Measurements from ENCODE around the gene KPNA4. TPM values are rescaled to one million over a fixed set of nuclear protein-coding genes. Genes with fewer than 3 reads are reported as not detected.
"Not testable (repeated sequence)": the region's sequence is repeated elsewhere in the genome, so short reads cannot be mapped to it uniquely, and the experiment has no call there.

The KPNA4 gene
- total RNA-seq, 2 experiments from 2014 or later, result 37.3 TPM

DNA sequence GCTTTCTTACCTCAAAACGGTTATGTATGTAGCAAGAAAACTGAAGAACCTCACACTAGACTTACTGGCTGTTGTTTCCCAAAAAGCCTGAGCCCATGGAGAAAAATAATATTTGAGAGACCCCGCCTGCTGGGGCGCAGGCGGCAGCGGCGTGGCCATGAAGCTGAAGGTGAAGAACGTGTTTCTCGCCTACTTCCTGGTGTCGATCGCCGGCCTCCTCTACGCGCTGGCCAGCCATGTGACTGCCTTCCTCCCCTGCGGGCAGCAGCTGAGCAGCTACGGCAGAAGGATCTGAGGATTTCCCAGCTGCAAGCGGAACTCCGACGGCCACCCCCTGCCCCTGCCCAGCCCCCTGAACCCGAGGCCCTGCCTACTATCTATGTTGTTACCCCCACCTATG lies 113.1 kb downstream of the KPNA4 start:
- ChIA-PET CTCF (interaction anchor here (1.0 kb wide), 2 partner anchors 37 to 39 kb away, joined by 3 to 4 read pairs; no protein-coding TSS in a partner anchor), POLR2A (interaction anchor here (1.6 to 7.0 kb wide), 2 partner anchors 54 to 113 kb away, joined by 6 to 211 read pairs; partner anchors contain the start of genes IFT80, KPNA4 and SMC4)
- DNase-seq, H3K27ac Mint-ChIP-seq, H3K9me3 Mint-ChIP-seq, H3K27me3 Mint-ChIP-seq, H3K4me3 Mint-ChIP-seq: not testable (repeated sequence)
- Mint-ChIP-seq H3K36me3 (ENCODE audit: low read depth) (peaks cover 19% of the 10 kb centered on the region), H3K4me1 (peaks cover 20% of the 10 kb centered on the region)

DNA sequence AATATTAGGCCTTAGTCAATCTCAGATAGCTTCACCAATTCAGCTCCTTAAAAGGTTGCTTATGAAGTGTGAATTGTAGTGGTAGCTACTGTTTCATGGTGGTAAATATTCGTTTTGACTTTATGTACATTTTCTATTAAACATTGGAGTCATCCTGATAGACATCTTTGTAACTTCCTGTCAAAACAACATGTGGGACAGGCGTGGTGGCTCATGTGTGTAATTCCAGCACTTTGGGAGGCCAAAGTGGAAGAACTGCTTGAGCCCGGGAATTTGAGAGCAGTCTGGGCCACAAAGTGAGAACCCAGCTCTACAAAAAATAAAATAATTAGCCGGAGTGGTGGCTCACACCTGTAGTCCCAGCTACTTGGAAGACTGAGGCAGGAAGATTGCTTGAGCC lies 113.8 kb downstream of the KPNA4 start:
- DNase-seq, result no peak
- ChIA-PET POLR2A (interaction anchor here (1.6 to 8.6 kb wide), 4 partner anchors 8 to 114 kb away, joined by 6 to 211 read pairs (median 94); partner anchors contain the start of genes IFT80, KPNA4 and SMC4), CTCF (interaction anchor here (0.7 to 1.0 kb wide), 3 partner anchors 37 to 44 kb away, joined by 3 to 4 read pairs (median 3); no protein-coding TSS in a partner anchor)
- Mint-ChIP-seq H3K36me3 (ENCODE audit: low read depth) (peaks cover 26% of the 10 kb centered on the region), H3K4me1 (peaks cover 25% of the 10 kb centered on the region), H3K4me3 (no peak overlapping the region), H3K27me3 (no peaks in the 10 kb centered on the region), H3K27ac (no peak overlapping the region), H3K9me3 (no peaks in the 10 kb centered on the region)

DNA sequence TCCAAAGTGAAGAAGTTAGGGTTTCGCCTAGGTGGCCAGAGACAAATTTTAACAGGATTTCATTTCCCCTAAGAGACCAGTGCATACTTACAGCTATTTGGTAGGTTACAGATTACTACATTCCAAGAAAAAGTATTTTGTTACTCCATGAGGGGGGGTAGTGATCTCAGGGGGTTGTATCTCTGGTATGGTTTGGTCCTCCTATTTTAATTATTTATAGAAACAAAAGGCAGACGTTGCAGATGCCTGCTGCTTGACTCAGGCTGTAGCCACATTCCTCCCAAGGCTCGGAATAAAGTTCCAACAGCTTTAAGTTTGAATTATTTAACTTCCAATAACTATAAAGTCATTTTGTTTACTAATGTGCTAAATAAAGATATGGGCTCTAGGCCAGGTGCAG lies 114.5 kb downstream of the KPNA4 start:
- Mint-ChIP-seq H3K9me3 (no peaks in the 10 kb centered on the region), H3K27me3 (no peaks in the 10 kb centered on the region), H3K4me3 (peak overlapping the region; percentile 89), H3K27ac (peak overlapping the region; percentile 95), H3K36me3 (ENCODE audit: low read depth) (peaks cover 32% of the 10 kb centered on the region), H3K4me1 (peaks cover 31% of the 10 kb centered on the region)
- ChIA-PET POLR2A (interaction anchor here (1.1 to 8.6 kb wide), 11 partner anchors 8 to 423 kb away, joined by 3 to 211 read pairs (median 21); partner anchors contain the start of genes IFT80, KPNA4, PPM1L and SMC4), CTCF (interaction anchor here (0.8 to 2.8 kb wide), 6 partner anchors 31 to 462 kb away, joined by 3 to 13 read pairs (median 7); partner anchors contain the start of genes IL12A and SMC4)
- no peak for DNase-seq

DNA sequence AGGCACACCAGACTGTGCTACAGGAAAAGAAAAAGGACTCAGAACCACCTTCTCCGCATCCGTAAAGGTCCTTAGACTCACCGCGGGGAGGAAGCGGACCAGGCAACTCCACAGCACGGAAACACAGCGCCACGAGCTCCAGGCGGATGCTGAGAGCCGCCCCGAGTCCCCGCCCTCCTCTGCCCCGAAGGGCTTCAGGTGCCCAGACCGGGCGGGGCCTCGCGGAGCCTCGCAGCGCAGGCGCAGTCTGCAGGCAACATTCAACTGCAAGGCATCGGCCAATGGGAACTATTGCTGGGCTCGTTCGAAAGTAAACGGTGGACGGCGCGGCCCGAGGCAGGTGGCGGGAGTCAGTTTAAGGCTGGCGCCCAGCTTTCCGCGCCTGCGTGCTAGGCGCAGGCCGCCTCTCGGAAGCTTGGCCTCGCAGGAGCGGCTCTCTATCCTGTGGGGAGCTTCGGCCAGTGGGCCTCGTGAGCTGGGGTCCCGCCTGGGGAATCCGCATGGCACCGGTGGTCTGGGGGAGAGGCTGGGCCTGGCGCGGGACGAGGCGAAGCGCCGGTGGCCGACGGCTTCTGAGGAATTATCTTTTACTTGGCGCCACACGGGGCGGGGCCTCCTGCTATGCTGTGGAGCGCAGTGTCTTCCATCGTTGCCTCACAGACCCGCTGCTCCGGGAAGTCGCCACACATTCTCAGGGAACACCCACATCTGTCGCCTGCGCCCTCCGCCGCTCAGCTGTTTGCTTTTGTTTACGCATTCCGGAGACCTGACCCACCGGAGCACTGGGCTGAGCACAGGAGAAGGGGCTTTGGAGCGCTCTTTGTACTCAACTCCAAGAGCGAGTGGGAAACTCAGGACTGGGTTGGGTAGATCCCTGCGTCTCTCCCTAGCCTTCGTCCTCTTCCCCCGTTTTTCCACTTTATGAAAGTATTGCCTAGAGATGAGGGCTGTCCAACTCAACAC lies 115.5 kb downstream of the KPNA4 start, which contains the start of gene TRIM59:
TSS of gene TRIM59 (minus strand) at position 151 of the 963 bp plus-strand sequence. CDS start 10,603 bp downstream, outside the sequence.
- Mint-ChIP-seq H3K4me1 (peaks cover 39% of the 10 kb centered on the region), H3K27me3 (no peaks in the 10 kb centered on the region), H3K4me3 (peak within 1 kb of the TSS; percentile 89), H3K27ac (peak within 1 kb of the TSS; percentile 95), H3K36me3 (ENCODE audit: low read depth) (peaks cover 38% of the 10 kb centered on the region), H3K9me3 (no peaks in the 10 kb centered on the region)
- ChIA-PET CTCF (interaction anchor here (0.6 to 2.8 kb wide), 15 partner anchors 10 to 1660 kb away, joined by 3 to 13 read pairs (median 4); partner anchors contain the start of genes IL12A and SMC4), POLR2A (interaction anchor here (0.8 to 8.6 kb wide), 28 partner anchors 9 to 438 kb away, joined by 3 to 211 read pairs (median 8); partner anchors contain the start of genes C3orf80, IFT80, KPNA4 and PPM1L)
- peak; percentile 99 for DNase-seq

DNA sequence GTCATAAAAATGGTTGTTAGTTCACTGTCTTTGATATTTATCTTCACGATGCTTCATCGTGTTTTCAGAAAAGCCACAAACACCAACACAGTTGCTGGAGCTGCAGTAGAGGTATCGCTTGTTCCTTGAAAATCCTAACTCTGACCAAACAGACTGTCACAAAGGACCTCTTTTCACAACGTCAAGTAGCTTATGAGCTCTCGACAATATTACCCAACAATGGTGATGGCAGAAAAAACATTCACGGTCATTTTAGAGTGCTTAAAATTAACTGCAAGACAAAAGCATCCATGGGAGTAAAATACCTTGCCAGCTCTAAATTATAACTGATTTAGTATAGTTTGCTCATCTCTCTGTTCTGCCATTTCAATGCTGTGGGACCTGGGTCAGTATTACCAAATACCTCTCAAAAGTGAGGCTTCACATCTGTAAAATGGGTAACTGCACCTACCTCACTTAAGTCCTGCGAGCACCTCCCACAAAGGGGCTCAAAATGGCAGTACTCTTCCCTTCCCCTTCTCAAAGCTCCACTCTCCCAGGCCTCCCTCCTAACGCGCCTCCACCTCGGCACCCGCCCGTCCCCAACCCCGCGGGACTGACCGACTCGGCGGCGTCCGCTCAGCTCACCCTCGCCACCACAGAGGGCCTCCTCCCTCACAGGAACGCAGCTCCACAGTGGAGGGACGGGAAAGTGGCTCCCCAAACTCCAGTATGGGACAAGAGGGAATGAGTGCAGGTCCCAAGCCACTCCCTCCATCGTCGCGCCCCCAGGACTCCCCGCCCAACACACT lies 116.3 kb downstream of the KPNA4 start:
- peak overlapping the region; percentile 95 for H3K27ac Mint-ChIP-seq
- H3K9me3 Mint-ChIP-seq, result no peaks in the 10 kb centered on the region
- POLR2A ChIA-PET, result interaction anchor here (0.8 to 8.6 kb wide), 29 partner anchors 9 to 460 kb away, joined by 3 to 211 read pairs (median 8); partner anchors contain the start of genes C3orf80, IFT80, IL12A and KPNA4
- no peaks in the 10 kb centered on the region for H3K27me3 Mint-ChIP-seq
- H3K36me3 Mint-ChIP-seq (ENCODE audit: low read depth), result peaks cover 44% of the 10 kb centered on the region
- no peak for DNase-seq
- peaks cover 45% of the 10 kb centered on the region for H3K4me1 Mint-ChIP-seq
- peak overlapping the region; percentile 89 for H3K4me3 Mint-ChIP-seq
- CTCF ChIA-PET, result interaction anchor here (0.7 to 2.8 kb wide), 13 partner anchors 11 to 286 kb away, joined by 3 to 13 read pairs (median 4); partner anchors contain the start of gene SMC4

DNA sequence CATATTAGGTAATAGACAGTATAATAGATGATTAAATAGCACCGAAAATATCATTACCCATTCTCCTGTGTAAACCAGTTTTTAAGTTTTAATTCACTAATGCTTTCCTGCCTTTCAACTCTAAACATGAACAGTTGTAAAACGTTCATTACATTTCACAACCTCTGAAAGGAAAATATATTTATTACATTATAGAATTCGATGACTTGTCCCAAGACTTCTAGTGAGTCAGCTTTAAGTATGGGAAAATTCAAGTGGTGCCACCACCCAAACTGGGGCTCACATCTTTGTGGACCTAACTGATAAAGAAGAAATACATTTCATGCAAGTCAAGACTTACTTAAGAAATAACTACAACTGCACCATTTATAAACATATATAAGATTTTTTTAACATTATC lies 117.8 kb downstream of the KPNA4 start:
- Mint-ChIP-seq H3K4me1 (peaks cover 56% of the 10 kb centered on the region), H3K27me3 (no peaks in the 10 kb centered on the region), H3K9me3 (no peaks in the 10 kb centered on the region), H3K27ac (no peak overlapping the region), H3K4me3 (peak overlapping the region; percentile 89), H3K36me3 (ENCODE audit: low read depth) (peaks cover 58% of the 10 kb centered on the region)
- CTCF ChIA-PET, result interaction anchor here (2.4 kb wide), 1 partner anchor 46 kb away, joined by 7 read pairs; no protein-coding TSS in a partner anchor
- DNase-seq, result no peak
- POLR2A ChIA-PET, result interaction anchor here (1.0 to 8.6 kb wide), 7 partner anchors 11 to 108 kb away, joined by 3 to 211 read pairs (median 70); partner anchors contain the start of genes IFT80 and SMC4

DNA sequence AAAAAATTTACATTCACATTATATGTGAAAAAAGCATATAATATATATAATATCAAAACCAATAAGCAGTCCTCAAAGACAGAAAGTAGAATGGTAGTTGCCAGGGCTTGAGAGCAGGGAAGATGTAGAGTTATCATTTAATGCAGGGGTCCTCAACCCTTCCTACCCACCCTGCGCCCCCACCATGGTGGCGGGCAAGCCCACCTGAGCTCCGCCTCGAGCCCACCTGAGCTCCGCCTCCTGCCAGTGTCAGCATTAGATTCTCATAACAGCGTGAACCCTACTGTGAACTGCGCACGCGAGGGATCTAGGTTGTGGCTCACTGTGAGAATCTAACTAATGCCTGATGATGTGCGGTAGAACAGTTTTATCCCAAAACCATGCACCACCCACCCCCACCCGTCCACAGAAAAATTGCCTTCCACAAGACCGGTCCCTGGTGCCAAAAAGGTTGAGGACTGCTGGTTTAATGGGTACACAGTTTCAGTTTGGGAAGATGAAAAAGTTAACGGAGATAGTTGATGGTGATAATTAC lies 118.8 kb downstream of the KPNA4 start:
- Mint-ChIP-seq H3K27ac (peak overlapping the region; percentile 45), H3K4me1 (peaks cover 63% of the 10 kb centered on the region), H3K27me3 (no peaks in the 10 kb centered on the region), H3K9me3 (no peaks in the 10 kb centered on the region), H3K4me3 (peak overlapping the region; percentile 68), H3K36me3 (ENCODE audit: low read depth) (peaks cover 66% of the 10 kb centered on the region)
- DNase-seq, result no peak
- ChIA-PET POLR2A (interaction anchor here (5.5 to 8.6 kb wide), 4 partner anchors 10 to 48 kb away, joined by 70 to 211 read pairs (median 132); partner anchors contain the start of genes IFT80 and SMC4), CTCF (interaction anchor here (0.8 to 2.4 kb wide), 2 partner anchors 31 to 45 kb away, joined by 3 to 7 read pairs; no protein-coding TSS in a partner anchor)

DNA sequence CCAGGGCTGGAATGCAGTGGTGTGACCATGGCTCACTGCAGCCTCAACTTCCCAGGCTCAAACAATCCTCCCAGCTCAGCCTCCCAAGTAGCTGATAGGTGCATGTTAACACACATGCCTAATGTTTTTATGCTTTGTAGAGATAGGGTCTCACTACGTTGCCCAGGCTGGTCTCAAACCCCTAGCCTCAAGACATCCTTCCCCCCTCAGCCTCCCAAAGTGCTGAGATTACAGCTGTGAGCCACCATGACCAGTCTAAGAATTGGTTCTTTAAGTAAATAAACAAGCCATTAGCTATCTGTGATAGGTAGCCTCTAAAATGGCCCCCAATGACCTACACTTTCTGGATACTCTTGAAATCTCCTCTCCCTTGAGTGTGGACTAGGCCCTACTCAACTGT lies 119.5 kb downstream of the KPNA4 start:
- Mint-ChIP-seq H3K27ac (no peak overlapping the region), H3K27me3 (no peaks in the 10 kb centered on the region), H3K9me3 (no peaks in the 10 kb centered on the region), H3K4me3 (peak overlapping the region; percentile 6), H3K36me3 (ENCODE audit: low read depth) (peaks cover 72% of the 10 kb centered on the region), H3K4me1 (peaks cover 67% of the 10 kb centered on the region)
- CTCF ChIA-PET, result interaction anchor here (0.8 kb wide), 1 partner anchor 30 kb away, joined by 3 read pairs; no protein-coding TSS in a partner anchor
- POLR2A ChIA-PET, result interaction anchor here (1.6 to 8.6 kb wide), 5 partner anchors 9 to 48 kb away, joined by 4 to 211 read pairs (median 97); partner anchors contain the start of genes IFT80 and SMC4
- DNase-seq, result no peak

Other genes starting within 250 kb of the KPNA4 start
- 10 to 100 TPM; 22.8 to 25.9 TPM for gene IFT80, start 166.3 kb downstream of the KPNA4 start, total RNA-seq
- gene SMC4, start 165.9 kb downstream of the KPNA4 start, total RNA-seq, result 100 to 1,000 TPM; 217 to 222 TPM
- 10 to 100 TPM; 54.3 to 56.6 TPM for gene TRIM59, start 115.8 kb downstream of the KPNA4 start, total RNA-seq
- gene ARL14, start 111.6 kb upstream of the KPNA4 start, total RNA-seq, result not detected
- 1 to 10 TPM; 5.9 TPM for gene PPM1L, start 190.7 kb upstream of the KPNA4 start, total RNA-seq

Measured in activated CD4-positive, alpha-beta memory T cell treated with anti-CD3 and anti-CD28 coated beads, Interleukin-2, amount 10 ng/mL, durations not matched to agents 7 days and 5 days (primary cell).